C4-2B (cell line): Measurements from ENCODE around the gene MOSPD2.

ENCODE experiments used
- CTCF ChIP-seq: fragments of 450-650 bp; conservative IDR thresholded peaks from 2 replicates; pipeline ENCODE4 v1.5.1; 2017; ENCODE audit warnings: mild to moderate bottlenecking
- ZFX ChIP-seq: fragments of 450-650 bp; IDR thresholded peaks from 2 replicates; pipeline ENCODE4 v1.6.1; 2017

DNA sequence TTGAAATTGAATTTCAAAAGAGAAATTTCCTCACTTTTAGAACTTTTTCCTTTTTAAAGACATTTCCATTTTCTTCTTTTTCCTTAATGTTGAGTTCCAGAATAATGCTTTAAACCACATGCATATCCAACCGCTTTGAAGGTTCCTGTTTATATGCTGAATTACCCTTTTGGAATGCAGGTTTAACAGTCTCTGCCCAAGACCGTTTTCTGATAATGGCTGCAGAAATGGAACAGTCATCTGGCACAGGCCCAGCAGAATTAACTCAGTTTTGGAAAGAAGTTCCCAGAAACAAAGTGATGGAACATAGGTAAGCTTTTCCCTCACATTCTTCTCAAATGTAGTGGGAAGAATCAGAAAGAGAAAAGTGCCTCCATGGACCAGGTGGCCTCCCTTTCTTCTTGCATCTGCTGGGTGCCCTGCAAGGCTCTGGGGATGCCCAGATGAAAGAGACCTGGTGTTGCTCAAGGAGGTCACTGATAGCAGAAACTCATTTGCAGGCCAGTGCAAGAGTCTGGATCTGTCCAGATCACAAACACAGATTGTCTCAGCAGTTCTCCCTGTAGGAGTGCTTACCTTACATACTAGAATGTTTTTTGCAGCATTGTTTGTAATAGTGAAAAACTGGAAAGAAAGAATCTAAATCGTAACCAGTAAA lies 42.9 kb downstream of the MOSPD2 start:
- TF ChIP-seq CTCF (no peak), ZFX (no peak)
